Keratinocyte (primary cell): ENCODE results near the gene PER2. TPM values are rescaled to one million over a fixed set of nuclear protein-coding genes. Genes with fewer than 3 reads are reported as not detected.
A peak's percentile ranks its signal among the peaks of the same experiment; 100 is the strongest.

ENCODE experiments used
- DNase-seq: peaks from one replicate; pipeline ENCODE4 v3.0.0-alpha.2; 2011; ENCODE audit warnings: low read depth, missing footprints, low spot score
- FAIRE-seq: peaks from 2 replicates; lab custom pipeline; 2011; peaks lifted over from hg19 to GRCh38; lab: Jason Lieb, UNC
- H2AFZ ChIP-seq: 2 replicates; pipeline ENCODE4 v1.6.0; 2012; ENCODE audit warnings: low read length, control low read depth, inconsistent platforms; ENCODE audit not compliant: control insufficient read depth
- H3K27ac ChIP-seq: 2 replicates; pipeline ENCODE4 v1.5.1; 2011; ENCODE audit warnings: low read length; ENCODE audit not compliant: control insufficient read depth, insufficient read depth
- H3K27me3 ChIP-seq: 3 replicates; pipeline ENCODE4 v1.6.0; 2011; ENCODE audit warnings: low read length; ENCODE audit not compliant: control insufficient read depth, insufficient read depth; ENCODE audit errors: extremely low read depth
- H3K36me3 ChIP-seq, 2 experiments: 2 replicates in 1 of 2; 3 replicates in 1 of 2; pipeline ENCODE4 v1.5.1; 2011; ENCODE audit warnings: low read length in 2 of 2, mild to moderate bottlenecking in 1 of 2; ENCODE audit not compliant: control insufficient read depth in 2 of 2, insufficient read depth in 2 of 2; ENCODE audit errors: extremely low read depth in 1 of 2
- H3K4me1 ChIP-seq: 3 replicates; pipeline ENCODE4 v1.5.1; 2011; ENCODE audit warnings: low read length; ENCODE audit not compliant: control insufficient read depth, insufficient read depth; ENCODE audit errors: extremely low read depth
- H3K4me2 ChIP-seq: 3 replicates; pipeline ENCODE4 v1.6.0; 2011; ENCODE audit warnings: low read depth, low read length; ENCODE audit not compliant: control insufficient read depth, insufficient read depth; ENCODE audit errors: extremely low read depth
- H3K4me3 ChIP-seq, 3 experiments: fragments of 200-600 bp in 1 of 3; sonication (generic) in 1 of 3; 2 replicates in 2 of 3; 3 replicates in 1 of 3; pipeline ENCODE4 v1.5.1; 2011 to 2016; ENCODE audit warnings: low read length in 3 of 3, mild to moderate bottlenecking in 3 of 3, control low read depth in 2 of 3, inconsistent platforms in 1 of 3, low read depth in 1 of 3, mixed read lengths in 1 of 3, mixed run types in 1 of 3, moderate library complexity in 1 of 3; ENCODE audit not compliant: control insufficient read depth in 2 of 3, insufficient read depth in 2 of 3; ENCODE audit errors: extremely low read depth in 1 of 3
- H3K79me2 ChIP-seq: 2 replicates; pipeline ENCODE4 v1.6.0; 2012; ENCODE audit warnings: low read length; ENCODE audit not compliant: control insufficient read depth, insufficient read depth
- H3K9ac ChIP-seq: 3 replicates; pipeline ENCODE4 v1.6.0; 2011; ENCODE audit warnings: low read length; ENCODE audit not compliant: control insufficient read depth, insufficient read depth; ENCODE audit errors: extremely low read depth
- H3K9me1 ChIP-seq: 3 replicates; pipeline ENCODE4 v1.6.0; 2011; ENCODE audit warnings: low read length; ENCODE audit not compliant: control insufficient read depth, insufficient read depth; ENCODE audit errors: extremely low read depth
- H3K9me3 ChIP-seq: 2 replicates; pipeline ENCODE4 v1.5.1; 2012; ENCODE audit warnings: low read depth, low read length; ENCODE audit not compliant: control insufficient read depth
- H4K20me1 ChIP-seq: 3 replicates; pipeline ENCODE4 v1.6.0; 2011; ENCODE audit warnings: low read length; ENCODE audit not compliant: control insufficient read depth, insufficient read depth; ENCODE audit errors: extremely low read depth
- CTCF ChIP-seq, 3 experiments: IDR thresholded peaks in 1 of 3; conservative IDR thresholded peaks in 1 of 3; optimal IDR thresholded peaks in 1 of 3; 2 replicates in 2 of 3; 3 replicates in 1 of 3; pipeline versions ENCODE3 to v1.5.1; 2011; ENCODE audit warnings: low read length in 3 of 3, mild to moderate bottlenecking in 3 of 3, moderate library complexity in 2 of 3, control low read depth in 1 of 3, inconsistent platforms in 1 of 3; ENCODE audit not compliant: insufficient read depth in 2 of 3; ENCODE audit errors: extremely low read depth in 1 of 3
- EZH2 ChIP-seq: IDR thresholded peaks from one replicate; pipeline ENCODE4 v1.6.1; 2012; ENCODE audit warnings: inconsistent platforms, mild to moderate bottlenecking, low read length, moderate library complexity
- dilution Hi-C: fragments of 300-500 bp; cut with MboI; formaldehyde crosslinking; loops from one replicate; pipeline ENCODE4 v1.7.0; 2020; ENCODE audit warnings: low sequenced_read_pairs; ENCODE audit not compliant: extremely low pct_ligation_motif_present
- polyA plus RNA-seq, 5 experiments: library from polyadenylated mRNA; depleted of rRNA in 3 of 5; stranded (reverse) in 3 of 5; stranded (forward) in 1 of 5; unstranded in 1 of 5; fragments of >200 nt; gene quantifications; 1 replicate in 1 of 5; 2 replicates in 3 of 5; 3 replicates in 1 of 5; pipeline versions ENCODE4 v1.2.1 to v1.2.3, GENCODE V29; 2011 to 2012; ENCODE audit warnings: missing spikeins in 2 of 5, low read depth in 1 of 5, low replicate concordance in 1 of 5

Gene PER2
- polyA plus RNA-seq, 1 donor (not counting 4 experiments of a cell fraction or from before 2014, with no cell fraction given): 1.6 TPM

- DNase-seq (no peak), FAIRE-seq (no peak)
- dilution Hi-C loops: no loop called here
- TF ChIP-seq EZH2 (no peak), CTCF (optimal IDR thresholded peaks at IDR 0.05 in 1 of 3, IDR thresholded peaks at IDR 0.05 in 1 of 3, conservative IDR thresholded peaks at IDR 0.05 in 1 of 3; ENCODE audit: extremely low read depth in 1 of 3, insufficient read depth in 2 of 3, low read length in 3 of 3) (no peak)
- no peak overlapping the region for H2AFZ ChIP-seq
- H3K9ac ChIP-seq: no peak overlapping the region
- peaks cover 9% of the 10 kb centered on the region for H3K27me3 ChIP-seq
- no peaks in the 10 kb centered on the region for H4K20me1 ChIP-seq
- no peaks in the 10 kb centered on the region for H3K9me1 ChIP-seq
- H3K27ac ChIP-seq: no peak overlapping the region
- H3K79me2 ChIP-seq: no peaks in the 10 kb centered on the region
- H3K9me3 ChIP-seq: no peaks in the 10 kb centered on the region
- H3K36me3 ChIP-seq: no peaks in the 10 kb centered on the region
- no peak overlapping the region for H3K4me2 ChIP-seq
- H3K4me3 ChIP-seq: no peak overlapping the region
- no peaks in the 10 kb centered on the region for H3K4me1 ChIP-seq
Observed at GRCh38 chr2:238302087-238302486, 13.7 kb upstream of the PER2 start.

- TF ChIP-seq CTCF (optimal IDR thresholded peaks at IDR 0.05 in 1 of 3, IDR thresholded peaks at IDR 0.05 in 1 of 3, conservative IDR thresholded peaks at IDR 0.05 in 1 of 3; ENCODE audit: extremely low read depth in 1 of 3, insufficient read depth in 2 of 3, low read length in 3 of 3) (no peak), EZH2 (no peak)
- H4K20me1 ChIP-seq: no peaks in the 10 kb centered on the region
- dilution Hi-C loops: no loop called here
- H3K79me2 ChIP-seq: no peaks in the 10 kb centered on the region
- no peaks in the 10 kb centered on the region for H3K36me3 ChIP-seq
- DNase-seq (no peak), FAIRE-seq (no peak)
- H3K9me3 ChIP-seq: no peaks in the 10 kb centered on the region
- no peak overlapping the region for H3K4me2 ChIP-seq
- H3K4me3 ChIP-seq: no peak overlapping the region
- H3K9ac ChIP-seq: no peak overlapping the region
- H2AFZ ChIP-seq: peak overlapping the region; percentile 10
- H3K27ac ChIP-seq: no peak overlapping the region
- peaks cover 14% of the 10 kb centered on the region for H3K27me3 ChIP-seq
- H3K9me1 ChIP-seq: no peaks in the 10 kb centered on the region
- H3K4me1 ChIP-seq: no peaks in the 10 kb centered on the region
Observed at GRCh38 chr2:238299803-238300202, 11.4 kb upstream of the PER2 start.
